HS-5 (cell line): ENCODE data around the gene PPM1L.

Experiments
- DNase-seq: peaks from one replicate; pipeline ENCODE4 v3.0.0-alpha.2; 2012; ENCODE audit warnings: low read depth

The PPM1L gene

DNA sequence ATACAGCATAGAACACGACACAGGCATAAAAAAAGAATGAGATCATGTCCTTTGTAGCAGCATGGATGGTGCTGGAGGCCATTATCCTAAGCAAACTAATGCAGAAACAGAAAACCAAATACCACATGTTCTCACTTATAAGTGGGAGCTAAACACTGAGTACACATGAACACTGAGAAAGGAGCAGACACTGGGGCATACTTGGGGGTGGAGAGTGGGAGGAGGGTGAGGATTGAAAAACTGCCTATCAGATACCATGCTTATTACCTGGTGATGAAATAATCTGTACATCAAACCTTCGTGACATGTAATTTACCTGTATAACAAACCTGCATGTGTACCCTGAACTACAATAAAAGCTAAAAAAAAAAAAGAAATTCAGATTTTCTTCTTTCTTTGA, 100.4 kb downstream of the PPM1L start:
- DNase-seq, result no peak

DNA sequence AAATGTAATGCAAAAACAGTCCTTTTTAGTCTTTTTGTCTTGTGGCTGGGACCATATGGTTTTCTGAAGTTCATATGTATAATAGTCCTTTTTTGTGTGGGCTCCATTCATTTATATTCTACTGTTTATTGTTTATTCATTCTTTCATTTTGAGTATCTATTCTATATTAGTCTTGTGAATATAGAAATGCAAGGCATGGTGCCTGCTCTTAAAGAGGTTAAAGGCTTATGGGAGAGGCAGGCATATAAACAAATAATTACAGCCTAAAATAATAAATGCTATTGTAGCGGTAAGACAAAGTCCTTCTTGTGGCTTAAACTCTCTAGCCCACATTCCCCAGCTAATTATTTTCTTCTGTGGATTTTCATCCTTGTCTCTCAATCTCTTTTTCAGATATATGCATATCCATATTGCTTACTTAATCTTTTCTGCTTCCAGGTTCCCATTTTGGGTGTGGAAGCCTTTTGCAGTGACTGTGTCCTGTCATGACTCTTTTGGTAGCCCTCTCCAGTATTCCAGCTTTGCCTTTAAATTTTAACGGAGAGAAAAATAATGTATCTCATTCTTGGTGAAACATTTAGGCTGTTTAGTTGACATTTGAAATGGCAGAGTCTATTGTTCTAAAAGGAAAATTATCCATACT, 101.6 kb downstream of the PPM1L start:
- DNase-seq, result no peak

DNA sequence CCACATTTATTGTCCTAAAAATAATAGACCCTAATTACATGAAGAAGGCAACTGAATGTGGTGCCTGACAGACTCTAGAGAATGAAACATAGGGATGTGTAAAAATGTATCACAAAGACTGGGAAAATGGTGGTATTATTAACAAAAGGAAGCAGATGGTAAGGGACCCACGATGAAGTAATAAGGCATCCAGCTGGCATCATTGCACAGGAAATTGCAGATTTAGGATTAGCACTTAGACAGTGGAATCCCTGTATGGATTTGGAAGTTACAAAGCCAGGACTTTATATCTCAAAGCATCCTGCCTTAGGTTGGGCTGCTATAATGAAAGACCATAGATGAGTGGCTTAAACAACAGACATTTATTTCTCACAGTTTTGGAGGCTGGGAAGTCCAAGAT, 104.3 kb downstream of the PPM1L start:
- no peak for DNase-seq

DNA sequence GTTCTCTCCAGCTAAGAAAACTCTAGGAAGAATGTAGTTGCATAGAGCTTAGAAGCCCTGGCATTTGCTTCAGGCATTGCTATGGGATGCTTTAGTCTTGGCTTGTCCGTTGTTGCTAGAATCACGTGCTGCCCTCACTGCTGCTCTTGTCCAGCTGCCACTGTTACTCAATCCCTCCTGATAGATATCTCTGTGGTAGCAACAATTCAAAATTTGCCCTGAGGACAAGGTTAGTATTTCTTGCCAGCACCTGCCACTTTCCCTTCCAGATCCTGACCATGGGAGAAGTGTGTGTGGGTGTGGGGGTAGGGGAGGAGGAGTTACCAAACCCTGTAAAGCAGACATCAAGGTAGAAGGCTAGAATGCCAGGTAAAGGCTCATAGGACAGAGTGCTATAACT, 113.8 kb downstream of the PPM1L start:
- no peak for DNase-seq

GRCh38 chr3:160870327-160870726, 114.3 kb downstream of the PPM1L start:
- DNase-seq, result no peak

DNA sequence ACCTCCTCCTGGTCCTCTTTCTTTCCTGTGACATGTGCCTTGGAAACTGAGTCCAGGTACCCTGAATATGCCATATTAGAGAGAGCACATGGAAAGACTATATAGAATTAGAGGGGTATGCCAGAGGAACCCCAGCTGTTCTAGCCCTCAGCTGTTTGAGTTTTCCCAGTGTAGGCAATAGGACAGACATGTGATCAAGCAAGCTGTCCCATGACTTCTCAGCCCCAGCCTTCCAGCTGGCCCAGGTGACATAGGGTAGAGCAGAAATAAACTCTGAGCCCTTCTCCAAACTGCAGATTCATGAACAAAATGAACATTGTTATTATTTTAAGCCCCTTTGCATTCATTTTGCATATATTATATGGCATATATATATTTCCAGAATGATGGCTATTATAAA, 118.7 kb downstream of the PPM1L start:
- no peak for DNase-seq

DNA sequence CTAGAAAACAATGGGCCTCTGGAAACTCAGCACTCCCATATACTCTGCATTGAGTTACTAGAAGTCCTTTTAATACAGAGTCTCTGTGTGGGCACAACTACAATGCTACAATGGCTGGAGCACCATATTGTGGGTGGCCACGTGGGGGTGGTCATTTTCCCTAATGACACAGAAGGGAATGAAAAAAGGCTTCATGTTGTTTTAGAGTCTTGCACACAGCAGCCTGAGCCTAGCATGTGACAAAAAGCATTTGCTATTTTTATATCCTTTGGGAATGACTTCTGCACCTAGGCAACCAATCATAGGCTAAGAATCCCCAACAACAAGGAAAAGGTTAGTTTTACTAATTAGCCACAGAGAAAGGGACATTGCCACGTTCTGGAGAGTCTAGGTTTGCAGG, 120.6 kb downstream of the PPM1L start:
- no peak for DNase-seq

DNA sequence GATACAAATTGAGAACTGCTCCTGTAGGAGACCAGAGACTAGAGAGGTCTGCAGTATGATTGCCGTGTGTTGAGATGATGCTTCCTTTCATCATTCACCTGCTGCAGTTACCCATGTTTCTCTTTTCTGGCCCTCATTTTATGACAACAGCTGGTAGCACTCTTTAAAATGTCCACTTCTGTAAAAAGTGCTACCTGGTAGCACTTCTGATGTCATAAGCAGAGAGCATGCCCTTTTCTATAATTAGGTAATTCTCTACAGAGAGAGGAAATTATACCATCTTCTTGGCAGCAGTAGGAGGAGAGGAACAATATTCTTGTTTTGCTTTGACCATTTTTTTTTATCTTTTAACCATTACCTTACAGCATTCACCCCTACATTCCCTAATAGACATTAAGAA, 123.8 kb downstream of the PPM1L start:
- no peak for DNase-seq

DNA sequence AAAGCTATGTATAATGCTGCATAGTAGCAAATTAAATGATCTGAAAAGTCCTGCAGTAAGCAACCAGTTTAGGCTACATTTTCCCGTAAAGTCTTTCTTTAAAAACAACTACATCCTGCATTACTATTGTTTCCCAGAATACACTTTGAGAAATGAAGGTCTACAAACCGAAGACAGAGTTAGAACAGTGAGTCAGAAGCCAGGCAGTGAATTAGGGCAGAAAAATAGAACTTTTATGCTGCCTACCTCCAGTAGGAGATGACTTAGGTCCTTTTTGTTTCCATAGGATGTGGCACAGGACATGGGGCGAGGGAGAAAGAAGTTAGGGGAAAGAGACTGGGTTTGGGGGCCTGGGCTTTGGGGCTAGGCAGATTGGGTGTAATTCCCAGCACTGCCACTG, 127.3 kb downstream of the PPM1L start:
- DNase-seq, result no peak

DNA sequence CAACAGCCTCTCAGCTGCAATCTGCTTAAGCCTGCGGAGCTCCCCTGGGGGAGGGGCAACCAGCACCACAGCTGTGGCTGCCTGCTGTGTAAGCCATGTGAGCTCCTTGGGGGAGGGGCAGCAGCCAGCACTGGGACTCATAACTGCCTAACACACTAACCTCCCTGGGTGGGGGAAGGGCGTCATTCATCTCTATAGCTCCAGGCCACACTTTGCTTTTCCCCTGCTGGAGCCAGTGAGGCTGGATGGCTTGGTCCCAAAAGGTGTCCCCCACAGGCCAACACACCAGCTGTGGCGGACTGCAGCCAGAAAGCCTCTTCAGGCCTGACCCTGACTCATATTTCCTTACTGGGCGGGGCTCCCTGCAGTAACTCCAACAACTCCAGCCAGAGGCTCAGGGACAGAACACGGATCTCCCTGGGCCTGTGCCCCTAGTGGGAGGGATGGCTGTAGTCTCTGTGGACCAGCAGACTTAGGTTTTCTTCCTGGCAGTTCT, 129.8 kb downstream of the PPM1L start:
- DNase-seq, result no peak

DNA sequence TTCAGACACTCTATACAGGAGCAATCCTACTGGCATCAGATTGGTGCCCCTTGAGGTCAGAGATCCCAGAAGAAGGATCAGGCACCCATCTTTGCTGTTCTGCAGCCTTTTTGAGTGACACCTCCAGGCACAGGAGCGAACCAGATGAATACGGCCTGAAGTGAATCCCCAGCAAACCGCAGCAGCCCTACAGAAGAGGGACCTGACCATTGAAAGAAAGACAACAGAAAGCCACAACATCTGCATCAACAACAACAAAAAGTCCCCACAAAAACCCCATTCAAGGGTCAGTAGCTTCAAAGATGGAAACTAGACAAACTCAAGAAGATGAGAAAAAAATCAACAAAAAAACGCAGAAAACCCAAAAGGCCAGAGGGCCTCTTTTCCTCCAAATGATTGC, 130.4 kb downstream of the PPM1L start:
- no peak for DNase-seq

DNA sequence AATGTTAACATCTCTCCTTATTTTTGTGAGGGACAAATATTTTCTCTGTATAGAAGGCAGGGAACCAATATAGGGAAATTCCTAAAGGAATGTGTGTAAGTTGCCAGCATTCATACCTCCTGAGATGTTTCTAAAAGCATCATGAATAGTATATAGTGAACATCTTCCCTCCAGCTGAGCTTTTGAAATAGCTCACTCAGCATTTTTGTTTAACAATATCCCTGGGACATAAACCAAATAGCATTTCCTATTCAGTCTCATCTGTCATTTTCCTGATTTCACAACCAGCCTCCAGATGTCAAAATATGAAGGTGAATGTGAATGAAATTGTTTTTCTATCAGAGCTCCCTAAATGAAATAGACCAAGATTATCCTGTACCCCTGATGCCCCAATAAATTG, 137.2 kb downstream of the PPM1L start:
- DNase-seq, result no peak

DNA sequence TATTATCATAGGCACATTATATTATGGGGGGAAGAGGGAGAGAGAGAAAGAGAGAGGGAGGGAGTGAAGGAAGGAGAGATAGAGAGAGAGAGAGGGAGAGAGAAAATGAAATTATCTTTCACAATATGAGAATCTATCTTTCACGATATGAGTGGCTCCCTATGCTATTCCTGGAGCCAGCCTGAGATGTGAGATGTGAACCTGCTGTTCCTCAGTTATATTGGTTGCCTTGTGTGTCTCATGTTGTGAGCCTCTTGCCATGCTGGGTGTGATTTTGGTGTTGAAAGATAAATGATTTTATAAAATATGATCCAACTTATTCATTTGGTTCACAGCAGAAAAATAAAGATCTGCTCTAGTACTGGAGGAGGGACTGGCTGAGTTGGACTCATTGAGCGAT, 148.7 kb downstream of the PPM1L start:
- DNase-seq, result no peak

GRCh38 chr3:160906646-160907045, 150.6 kb downstream of the PPM1L start:
- DNase-seq, result no peak

GRCh38 chr3:160909917-160910316, 153.9 kb downstream of the PPM1L start:
- no peak for DNase-seq

DNA sequence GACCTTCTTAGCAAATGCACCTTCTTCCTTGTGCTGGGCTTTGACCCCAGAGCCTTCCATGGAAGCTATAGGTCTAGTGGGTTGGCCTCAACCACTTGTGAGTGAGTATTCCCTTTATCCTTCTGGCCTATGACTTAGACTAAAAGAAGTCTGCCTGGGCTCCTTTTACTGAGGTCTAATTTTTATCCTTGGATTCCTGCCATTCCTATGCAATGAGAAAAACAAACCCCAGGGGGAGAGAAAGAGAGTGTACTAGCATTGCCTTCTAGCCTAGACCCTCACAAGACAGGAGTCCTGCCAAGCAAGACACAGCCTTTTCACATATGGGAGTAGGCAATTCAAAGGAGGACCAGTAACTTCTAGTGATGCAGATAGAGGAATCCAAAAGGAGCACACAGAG, 155.4 kb downstream of the PPM1L start:
- DNase-seq, result no peak

DNA sequence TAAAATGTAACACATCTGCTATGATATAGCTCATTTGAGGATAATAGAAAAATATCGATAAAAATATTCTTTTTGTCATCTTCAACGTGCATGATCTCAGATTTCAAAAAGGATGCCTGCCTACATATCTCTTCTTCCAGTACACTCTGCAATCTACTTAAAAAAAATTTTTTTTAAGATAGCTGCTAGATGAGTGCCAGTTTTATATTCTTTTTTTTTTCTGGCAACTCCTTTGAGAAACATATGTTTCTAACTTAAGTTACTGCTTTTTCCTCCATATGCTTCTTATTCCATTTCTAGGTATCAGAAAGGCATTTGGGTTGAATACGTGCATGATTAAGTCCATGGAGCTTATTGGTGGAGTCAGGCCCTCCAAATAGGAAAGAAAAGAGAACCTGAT, 160.4 kb downstream of the PPM1L start:
- DNase-seq, result no peak

GRCh38 chr3:160919942-160920341, 163.9 kb downstream of the PPM1L start:
- DNase-seq, result no peak

DNA sequence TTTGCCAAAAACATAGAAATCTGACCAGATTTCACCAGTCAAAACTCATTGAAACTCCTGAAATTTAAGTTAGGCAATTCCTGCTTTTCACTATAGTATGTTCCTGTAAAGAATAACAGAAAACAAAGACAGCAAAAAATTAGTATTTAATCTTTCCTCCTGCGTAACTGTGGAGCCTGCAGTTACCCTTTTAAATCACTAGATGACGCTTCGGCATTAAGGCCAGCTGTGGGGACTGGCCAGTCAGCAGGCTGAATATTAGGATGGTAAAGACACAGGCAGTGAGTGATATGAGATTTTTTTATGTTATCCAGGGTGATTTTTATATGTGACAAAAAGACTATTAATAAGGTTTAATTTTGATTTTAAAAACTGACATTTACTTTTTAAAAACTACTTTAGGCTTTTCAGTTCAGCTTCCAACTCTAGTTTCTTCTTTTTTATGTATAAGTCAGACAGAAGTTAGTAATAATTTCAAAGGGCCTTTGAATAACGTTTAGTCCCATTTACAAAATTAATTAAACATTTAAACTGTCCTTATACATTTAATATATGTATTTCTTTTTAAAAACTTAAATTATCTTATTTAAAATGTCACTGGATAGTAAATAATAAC, 165.1 kb downstream of the PPM1L start:
- DNase-seq, result no peak

GRCh38 chr3:160924776-160925175, 168.7 kb downstream of the PPM1L start:
- DNase-seq, result no peak

DNA sequence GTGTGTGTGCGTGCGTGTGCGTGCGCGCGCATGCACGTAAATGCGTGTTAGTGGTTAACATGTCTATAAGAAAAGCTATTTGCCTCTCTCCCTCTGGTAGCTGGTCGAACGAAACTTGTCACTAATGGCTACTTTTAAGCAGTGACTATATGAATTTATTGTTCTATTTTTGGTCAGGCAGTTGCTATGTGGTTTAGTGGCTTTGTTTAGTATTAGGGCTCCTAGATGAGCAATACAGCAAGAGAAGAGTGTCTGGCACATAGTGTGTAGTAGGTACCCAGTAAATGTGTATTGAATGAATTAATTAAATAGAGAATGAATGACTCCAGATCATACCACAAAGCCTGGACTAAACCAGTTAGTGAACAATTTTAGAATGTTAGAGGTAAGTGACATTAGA, 171.6 kb downstream of the PPM1L start:
- no peak for DNase-seq

DNA sequence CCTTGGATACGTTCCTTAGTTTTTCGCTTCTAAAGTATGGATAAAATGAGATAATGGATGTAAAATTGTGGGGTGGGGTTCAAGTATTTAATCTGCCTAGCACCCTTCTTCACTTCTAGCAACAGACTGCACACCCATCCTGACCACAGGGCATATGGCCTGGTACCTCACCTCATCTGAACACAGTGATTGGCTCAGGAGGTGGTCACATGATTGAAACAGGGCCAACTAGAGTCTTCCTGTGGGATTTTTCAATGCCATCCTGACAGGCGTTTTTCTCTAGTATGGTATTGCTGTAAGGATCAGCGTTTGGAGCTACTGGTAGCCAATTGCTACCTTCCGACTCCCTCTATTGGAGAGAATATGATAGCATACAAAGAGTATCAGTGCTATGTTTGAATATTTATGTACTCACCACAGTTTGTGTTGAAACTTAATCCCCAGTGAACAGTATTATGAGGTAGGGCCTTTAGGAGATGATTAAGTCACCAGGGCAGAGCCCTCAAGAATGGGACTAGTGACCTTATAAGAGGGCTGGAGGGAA, 172.2 kb downstream of the PPM1L start:
- DNase-seq, result no peak

DNA sequence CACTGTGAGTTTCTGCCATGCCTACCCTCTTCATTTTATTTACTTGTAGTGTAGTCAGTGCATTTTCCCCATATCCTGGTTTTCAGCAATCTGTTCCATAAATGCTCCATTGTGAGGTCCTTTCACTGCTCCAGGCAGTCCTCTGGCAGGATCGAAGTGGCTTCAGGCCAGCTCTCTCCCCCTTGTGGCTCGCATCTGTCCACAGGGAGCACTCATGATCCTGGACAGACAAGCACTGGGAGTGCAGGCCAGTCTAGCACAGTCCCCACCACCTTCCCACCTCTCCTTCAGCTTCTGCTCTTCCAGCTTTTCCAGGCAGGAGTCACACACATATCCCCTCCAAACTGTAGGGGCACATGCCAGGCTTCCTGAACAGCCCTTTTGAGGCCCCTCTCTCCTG, 173.6 kb downstream of the PPM1L start:
- no peak for DNase-seq

GRCh38 chr3:160931474-160931873, 175.4 kb downstream of the PPM1L start:
- peak; percentile 25 for DNase-seq
